GM12891 (cell line): ENCODE data around the gene LRRC75A.
"Not testable (repeated sequence)": the region's sequence is repeated elsewhere in the genome, so short reads cannot be mapped to it uniquely, and the experiment has no call there.

Source experiments
- DNase-seq: peaks from one replicate; pipeline ENCODE4 v3.0.0; 2011; ENCODE audit warnings: low spot score; ENCODE audit not compliant: insufficient read length
- FAIRE-seq: peaks from 2 replicates; lab custom pipeline; 2011; peaks lifted over from hg19 to GRCh38; lab: Jason Lieb, UNC
- PAX5 ChIP-seq: IDR thresholded peaks from 2 replicates; pipeline ENCODE4 v1.6.1; 2011; ENCODE audit warnings: low read length, moderate library complexity, mild to moderate bottlenecking; ENCODE audit not compliant: insufficient read depth, severe bottlenecking
- POLR2A ChIP-seq: IDR thresholded peaks from 2 replicates; pipeline ENCODE4 v1.6.1; 2011; ENCODE audit warnings: low read depth, low read length, control low read depth
- POLR2AphosphoS5 ChIP-seq: IDR thresholded peaks from 2 replicates; pipeline ENCODE4 v1.6.1; 2011; ENCODE audit warnings: low read depth, low read length, control low read depth
- POU2F2 ChIP-seq: IDR thresholded peaks from 2 replicates; pipeline ENCODE4 v1.6.1; 2011; ENCODE audit warnings: low read depth, mild to moderate bottlenecking, control low read depth, low read length, moderate library complexity
- SPI1 ChIP-seq: IDR thresholded peaks from 2 replicates; pipeline ENCODE4 v1.6.1; 2011; ENCODE audit warnings: low read depth, low read length, control low read depth
- TAF1 ChIP-seq: IDR thresholded peaks from 2 replicates; pipeline ENCODE4 v1.6.1; 2011; ENCODE audit warnings: low read depth, low read length, control low read depth

The LRRC75A gene

DNA sequence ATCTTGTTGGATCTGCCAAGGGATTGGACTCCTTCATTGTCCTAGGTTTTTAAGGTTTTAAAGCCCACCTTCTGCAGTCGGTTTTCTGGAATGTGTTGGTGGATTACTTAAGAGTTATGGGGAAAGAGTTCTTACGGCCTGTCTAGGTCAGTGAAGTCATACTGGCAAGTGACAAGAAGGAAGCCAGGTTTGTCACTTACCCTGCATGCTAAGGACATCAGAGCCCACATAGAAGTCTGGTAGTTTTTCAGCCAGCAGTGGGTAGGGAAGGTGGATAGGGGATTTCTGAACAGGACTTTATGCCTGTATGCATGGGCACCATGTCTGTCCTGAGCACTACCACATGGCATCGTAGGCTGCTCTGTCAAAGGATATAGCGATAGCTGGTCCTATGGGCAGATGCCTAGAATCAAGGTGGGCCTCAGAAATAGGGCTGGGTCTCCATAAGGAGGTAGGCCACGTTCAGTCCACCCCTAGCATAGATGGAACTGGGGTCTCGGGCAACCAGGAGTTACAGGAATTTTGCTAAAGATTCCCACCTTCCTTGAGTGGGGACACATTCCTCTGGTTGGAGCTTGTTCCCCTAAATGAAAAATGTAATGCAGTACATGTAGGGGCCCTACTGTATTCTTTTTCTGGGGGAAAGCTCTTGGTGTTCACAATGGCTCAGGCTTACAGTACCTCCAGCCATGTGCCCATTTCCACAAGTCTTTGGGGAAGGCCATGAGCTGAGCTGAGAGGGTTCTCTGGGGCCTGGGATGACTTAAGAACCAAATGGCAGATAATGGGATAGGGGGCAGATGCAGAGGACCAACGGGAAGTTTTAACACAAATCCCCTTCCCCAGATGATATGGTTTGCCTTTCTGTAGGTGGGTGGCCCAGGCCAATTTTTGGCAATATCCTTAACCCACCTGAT lies 49.1 kb downstream of the LRRC75A start:
- DNase-seq (no peak), FAIRE-seq (no peak)
- no peak for TF ChIP-seq SPI1
- TF ChIP-seq POLR2A = peak; percentile 57; the same call in 1 of the 2 replicates
- TF ChIP-seq POU2F2 = peak; percentile 58; the same call in 1 of the 2 replicates
- peak; percentile 69 for TF ChIP-seq POLR2AphosphoS5
- TF ChIP-seq PAX5 = no peak
- TF ChIP-seq TAF1 = no peak

DNA sequence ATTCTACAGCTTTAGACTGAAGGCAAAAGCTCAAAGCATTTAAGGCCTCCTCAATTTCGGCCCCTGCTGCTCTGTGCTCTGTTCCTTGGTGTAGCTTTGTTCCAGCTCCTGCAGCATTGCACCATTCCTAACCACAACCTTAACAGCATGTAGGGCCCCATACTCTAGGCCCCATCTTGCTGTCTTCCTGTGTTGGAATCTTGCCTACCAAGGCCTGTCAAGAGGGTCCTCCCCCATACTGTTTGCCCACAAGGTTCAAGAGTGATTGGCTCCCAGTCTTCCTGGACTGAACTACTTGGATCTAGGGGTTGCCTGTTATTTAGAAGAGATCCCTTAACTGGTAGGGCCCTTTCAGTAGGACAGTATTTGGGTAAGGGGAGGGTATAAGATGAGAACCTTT lies 49.9 kb downstream of the LRRC75A start:
- DNase-seq (no peak), FAIRE-seq (no peak)
- TF ChIP-seq POLR2AphosphoS5 = no peak; the same call in 1 of the 2 replicates
- no peak for TF ChIP-seq POLR2A
- TF ChIP-seq SPI1 = no peak
- no peak for TF ChIP-seq PAX5
- TF ChIP-seq POU2F2 = no peak
- TF ChIP-seq TAF1 = no peak

DNA sequence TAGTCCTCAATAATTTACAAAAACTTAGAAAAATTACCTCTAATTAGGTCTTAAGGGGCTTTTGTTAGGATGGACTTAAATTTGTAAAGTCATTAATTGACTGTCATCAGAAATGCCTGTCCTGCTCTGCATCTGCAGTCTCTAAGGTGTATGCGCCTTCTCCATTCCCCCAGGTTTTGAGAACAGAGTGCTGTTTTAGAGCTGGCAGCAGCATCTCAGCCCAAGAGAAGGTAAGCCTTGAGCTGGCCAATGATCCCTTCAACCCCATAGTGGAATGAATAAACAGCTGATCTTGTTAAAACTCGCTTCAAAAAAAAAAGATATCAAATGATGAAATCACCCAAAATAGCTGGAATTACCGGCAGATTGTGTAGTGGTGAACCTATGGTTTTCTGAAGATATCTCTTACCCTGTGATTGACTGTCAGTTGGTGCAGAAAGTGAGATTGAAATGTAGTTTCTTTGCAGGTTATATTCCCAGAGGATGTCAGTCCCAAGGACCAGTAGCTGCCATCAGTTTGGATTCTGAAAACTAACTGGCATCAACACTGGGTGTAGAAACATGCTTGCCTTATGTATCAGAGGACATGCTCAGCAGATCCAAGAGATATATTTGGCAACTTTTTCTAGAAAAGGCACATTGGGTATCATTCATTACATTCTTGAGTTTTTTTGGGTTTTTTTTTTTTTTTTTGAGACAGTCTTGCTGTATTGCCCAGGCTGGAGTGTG lies 50.9 kb downstream of the LRRC75A start:
- FAIRE-seq (no peak), DNase-seq (no peak)
- TF ChIP-seq POLR2AphosphoS5 (peak; percentile 65; the same call in 1 of the 2 replicates), POU2F2 (no peak), POLR2A (0 out of 2 replicates have a peak, but pooled peaks have one; percentile 43), TAF1 (no peak), SPI1 (no peak), PAX5 (no peak)

DNA sequence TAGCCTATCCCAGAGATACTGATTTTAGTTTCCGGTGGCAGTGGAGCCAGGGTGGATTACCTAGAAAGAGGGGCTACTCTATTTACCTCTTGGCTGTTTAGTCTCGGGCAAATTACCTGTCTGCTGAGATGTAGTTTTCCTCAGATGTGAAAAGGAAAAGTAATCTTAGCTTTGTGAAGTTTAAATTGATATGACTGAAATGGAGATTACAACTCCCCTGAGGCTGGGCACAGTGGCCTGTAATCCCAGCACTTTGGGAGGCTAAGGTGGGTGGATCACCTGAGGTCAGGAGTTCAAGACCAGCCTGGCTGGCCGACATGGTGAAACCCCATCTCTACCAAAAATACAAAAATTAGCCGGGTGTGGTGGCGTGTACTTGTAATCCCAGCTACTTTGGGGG lies 51.6 kb downstream of the LRRC75A start:
- not testable (repeated sequence) for DNase-seq, FAIRE-seq

DNA sequence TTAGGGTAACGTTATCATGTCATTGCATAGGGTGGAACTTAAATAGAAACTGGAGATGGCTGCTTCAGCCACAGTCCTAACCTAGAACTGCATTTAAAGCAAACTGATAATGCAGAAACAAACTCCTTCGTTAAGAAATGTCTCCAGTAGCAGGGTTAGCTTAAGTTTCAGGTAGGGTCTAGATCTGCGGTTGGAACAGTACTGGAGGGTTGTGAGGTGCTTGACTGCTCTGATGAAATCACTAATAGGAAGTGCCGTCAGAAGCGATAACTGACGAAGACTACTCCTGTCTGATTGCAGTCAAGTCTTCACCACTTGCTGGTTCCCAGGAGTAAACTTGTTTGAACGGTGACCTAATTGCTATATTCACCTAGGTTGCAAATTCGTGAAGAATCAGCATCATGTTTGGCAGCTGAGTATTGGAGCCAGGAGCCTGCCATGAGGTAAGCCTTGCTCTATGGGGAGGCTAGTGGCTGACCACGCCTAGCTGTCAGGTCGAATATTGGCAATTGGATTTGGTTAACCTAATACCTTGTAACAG lies 52.1 kb downstream of the LRRC75A start:
- no peak for TF ChIP-seq PAX5
- TF ChIP-seq POU2F2 = no peak
- TF ChIP-seq POLR2A = peak; percentile 17; the same call in 1 of the 2 replicates
- TF ChIP-seq POLR2AphosphoS5 = peak; percentile 52; the same call in 1 of the 2 replicates
- peak; percentile 51; the same call in 1 of the 2 replicates for TF ChIP-seq TAF1
- peak; percentile 38 for TF ChIP-seq SPI1
- FAIRE-seq (peak; percentile 74), DNase-seq (no peak)

DNA sequence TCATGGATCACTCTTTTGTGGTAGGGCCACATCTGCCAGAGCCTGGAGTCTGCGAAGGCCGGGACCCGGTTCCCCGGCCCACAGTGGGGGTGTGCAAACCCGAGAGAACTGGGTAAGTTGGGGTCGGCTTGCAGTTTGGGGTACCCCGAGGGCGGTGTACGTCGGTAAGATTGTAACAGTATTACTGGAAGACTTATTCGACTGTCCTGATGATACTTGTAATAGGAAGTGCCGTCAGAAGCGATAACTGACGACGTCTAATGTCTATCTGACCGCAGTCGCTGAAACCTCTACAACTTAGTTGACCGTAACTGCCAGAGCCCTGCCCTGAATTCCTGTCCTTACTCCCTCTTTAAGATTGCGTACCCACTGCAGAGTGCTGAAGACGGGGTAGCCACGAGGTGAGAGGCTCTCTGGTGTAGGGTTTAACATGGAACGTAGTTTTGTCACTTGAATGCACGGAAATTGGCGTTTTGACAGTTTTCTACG lies 52.6 kb downstream of the LRRC75A start:
- FAIRE-seq (no peak), DNase-seq (no peak)
- TF ChIP-seq PAX5 (no peak), POLR2A (peak; percentile 6; the same call in 1 of the 2 replicates), POLR2AphosphoS5 (no peak; the same call in 1 of the 2 replicates)

DNA sequence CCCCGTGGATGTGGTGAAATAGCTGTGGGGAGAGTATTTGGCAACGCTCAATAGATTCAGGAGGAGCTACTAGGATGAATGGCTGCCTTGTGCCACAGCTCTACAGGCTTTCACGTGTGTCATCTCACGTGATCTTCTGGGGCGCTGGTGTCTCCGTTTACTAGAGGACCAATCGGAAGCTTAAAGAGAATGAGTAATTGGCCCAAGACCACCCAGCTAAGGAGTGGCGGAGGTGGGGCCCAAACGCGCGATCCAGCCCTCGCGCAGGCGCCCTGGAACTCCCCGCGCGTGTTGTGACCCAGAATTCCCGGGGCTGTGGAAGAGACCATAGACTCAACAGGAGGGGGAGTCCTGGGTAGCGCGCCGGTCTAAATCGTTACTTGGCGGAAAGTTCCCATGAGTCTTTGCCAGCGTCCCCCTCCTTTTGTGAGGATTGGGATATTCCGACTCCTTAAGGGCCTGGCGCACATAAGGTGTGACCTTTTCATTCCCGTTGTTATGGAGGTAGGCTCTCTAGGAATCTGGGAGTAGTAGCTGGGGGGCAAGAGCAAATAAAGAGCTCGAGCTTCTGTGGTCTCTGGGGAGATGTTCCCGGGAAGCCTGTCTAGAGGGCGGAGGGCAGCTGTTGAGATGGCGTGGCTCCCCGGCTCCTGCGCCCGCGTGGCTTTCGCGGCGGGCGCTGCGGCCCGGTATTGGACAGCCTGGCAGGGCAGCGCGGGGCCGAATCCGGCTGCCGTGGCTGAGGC lies 53.3 kb downstream of the LRRC75A start:
- no peak for TF ChIP-seq PAX5
- peak; percentile 98 for TF ChIP-seq POLR2AphosphoS5
- TF ChIP-seq POLR2A = peak; percentile 99
- peak; percentile 97 for TF ChIP-seq TAF1
- no peak for TF ChIP-seq SPI1
- TF ChIP-seq POU2F2 = peak; percentile 87
- FAIRE-seq (peak; percentile 97), DNase-seq (peak; percentile 97)

DNA sequence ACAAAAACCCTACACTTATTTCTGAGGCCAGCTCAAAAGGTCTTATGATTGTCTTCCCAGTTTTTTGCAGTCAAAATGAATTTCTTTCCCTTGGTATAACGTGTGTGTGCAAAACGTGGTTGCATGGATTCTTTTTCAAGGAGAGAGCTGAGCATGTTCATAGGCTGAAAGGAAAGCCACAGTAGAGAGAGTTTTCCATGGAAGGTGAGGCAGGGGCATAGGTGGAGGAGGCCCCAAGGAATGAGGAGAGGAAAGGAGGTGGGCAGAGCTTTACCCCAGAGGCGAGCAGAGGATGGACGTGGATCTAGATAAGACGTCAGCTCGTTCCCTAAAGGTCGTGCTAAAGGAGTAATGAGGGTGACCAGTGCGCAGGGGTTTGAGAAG lies 53.8 kb downstream of the LRRC75A start:
- DNase-seq = no peak
- no peak for FAIRE-seq

DNA sequence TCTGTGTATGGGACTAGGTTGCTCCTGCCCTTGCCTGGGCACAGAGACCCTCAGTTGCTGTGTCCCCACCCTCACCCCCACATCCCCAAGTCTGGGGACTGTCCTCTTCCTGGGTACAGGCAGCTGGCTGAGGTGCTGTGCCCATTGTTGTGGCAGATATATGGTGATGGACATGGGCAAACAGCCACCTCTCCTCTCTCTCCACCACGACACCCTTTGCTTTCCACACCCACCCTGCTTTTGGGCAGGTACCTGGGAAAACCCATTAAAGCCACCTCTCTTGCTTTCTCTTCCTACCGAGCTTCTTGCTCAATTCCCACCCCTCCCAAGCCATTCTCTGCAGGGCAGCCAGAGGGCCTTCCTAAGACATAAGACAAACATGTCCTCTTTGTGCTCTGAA lies 54.9 kb downstream of the LRRC75A start:
- DNase-seq (no peak), FAIRE-seq (no peak)
- TF ChIP-seq SPI1 (no peak), TAF1 (no peak), POLR2A (no peak), POLR2AphosphoS5 (no peak), POU2F2 (no peak), PAX5 (no peak)

More for the DNA sequence above, 53.8 kb downstream of the LRRC75A start:
- no peak for TF ChIP-seq POLR2A
- no peak for TF ChIP-seq POU2F2
- no peak for TF ChIP-seq TAF1
- no peak for TF ChIP-seq POLR2AphosphoS5
- no peak for TF ChIP-seq SPI1
- no peak for TF ChIP-seq PAX5
